GM23338 (cell line): ENCODE measurements around the gene MAST2.

Experiments used
- CREB1 ChIP-seq: fragments of 250-450 bp; sonication (Bioruptor Pico); IDR thresholded peaks from 2 replicates; pipeline ENCODE4 v1.5.0; 2020; ENCODE audit warnings: low read depth, mild to moderate bottlenecking, moderate library complexity
- EZH2 ChIP-seq: fragments of 200-600 bp; sonication (generic); IDR thresholded peaks from one replicate; pipeline ENCODE4 v1.8.0; 2017; ENCODE audit warnings: antibody characterized with exemption, mild to moderate bottlenecking, low read depth; ENCODE audit not compliant: unreplicated experiment
- EZH2phosphoT487 ChIP-seq: fragments of 200-600 bp; sonication (generic); IDR thresholded peaks from one replicate; pipeline ENCODE4 v1.8.1; 2018; ENCODE audit warnings: antibody characterized with exemption; ENCODE audit not compliant: unreplicated experiment
- JUNB ChIP-seq: IDR thresholded peaks from one replicate; pipeline ENCODE4 v1.6.1; 2016; ENCODE audit warnings: antibody characterized with exemption; ENCODE audit not compliant: unreplicated experiment
- POLR2AphosphoS5 ChIP-seq: IDR thresholded peaks from 2 replicates; pipeline ENCODE4 v1.6.1; 2016; ENCODE audit warnings: antibody characterized with exemption, low read depth
- REST ChIP-seq: IDR thresholded peaks from one replicate; pipeline ENCODE4 v1.6.1; 2018; ENCODE audit warnings: antibody characterized with exemption; ENCODE audit not compliant: unreplicated experiment
- ZNF331 ChIP-seq: fragments of 250-450 bp; sonication (Bioruptor Pico); IDR thresholded peaks from 2 replicates; pipeline ENCODE4 v1.5.0; 2020; ENCODE audit warnings: low read depth, mild to moderate bottlenecking, moderate library complexity
- TF ChIP-seq, protein P1 (sequence below), 2 experiments: fragments of 200-600 bp in 1 of 2; sonication (generic) in 1 of 2; conservative IDR thresholded peaks; 2 replicates each; pipeline versions ENCODE4 v1.5.1 to v1.6.1; 2016 to 2017; ENCODE audit warnings: antibody characterized with exemption in 2 of 2, low read depth in 2 of 2, mild to moderate bottlenecking in 2 of 2, moderate library complexity in 1 of 2

DNA sequence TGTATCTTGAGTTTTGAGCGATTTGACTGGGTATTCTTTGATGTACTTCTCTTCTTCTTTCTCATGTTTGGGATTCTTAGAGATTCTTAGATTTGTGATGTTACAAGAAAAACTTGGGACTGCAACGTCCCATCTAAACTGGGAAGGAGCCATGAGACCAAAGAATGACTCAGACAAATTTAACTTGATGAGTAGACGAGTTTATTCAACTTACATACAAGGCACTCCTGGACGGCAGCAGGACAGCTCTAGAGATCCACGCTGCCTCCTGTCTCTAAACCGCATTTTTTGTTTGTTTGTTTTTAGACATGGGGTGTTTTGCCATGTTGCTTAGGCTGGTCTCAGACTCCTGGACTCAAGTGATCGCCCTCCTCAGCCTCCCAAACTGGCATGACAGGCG lies 191.9 kb downstream of the MAST2 start:
- no peak for TF ChIP-seq POLR2AphosphoS5
- TF ChIP-seq, protein P1, sequence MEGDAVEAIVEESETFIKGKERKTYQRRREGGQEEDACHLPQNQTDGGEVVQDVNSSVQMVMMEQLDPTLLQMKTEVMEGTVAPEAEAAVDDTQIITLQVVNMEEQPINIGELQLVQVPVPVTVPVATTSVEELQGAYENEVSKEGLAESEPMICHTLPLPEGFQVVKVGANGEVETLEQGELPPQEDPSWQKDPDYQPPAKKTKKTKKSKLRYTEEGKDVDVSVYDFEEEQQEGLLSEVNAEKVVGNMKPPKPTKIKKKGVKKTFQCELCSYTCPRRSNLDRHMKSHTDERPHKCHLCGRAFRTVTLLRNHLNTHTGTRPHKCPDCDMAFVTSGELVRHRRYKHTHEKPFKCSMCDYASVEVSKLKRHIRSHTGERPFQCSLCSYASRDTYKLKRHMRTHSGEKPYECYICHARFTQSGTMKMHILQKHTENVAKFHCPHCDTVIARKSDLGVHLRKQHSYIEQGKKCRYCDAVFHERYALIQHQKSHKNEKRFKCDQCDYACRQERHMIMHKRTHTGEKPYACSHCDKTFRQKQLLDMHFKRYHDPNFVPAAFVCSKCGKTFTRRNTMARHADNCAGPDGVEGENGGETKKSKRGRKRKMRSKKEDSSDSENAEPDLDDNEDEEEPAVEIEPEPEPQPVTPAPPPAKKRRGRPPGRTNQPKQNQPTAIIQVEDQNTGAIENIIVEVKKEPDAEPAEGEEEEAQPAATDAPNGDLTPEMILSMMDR (conservative IDR thresholded peaks at IDR 0.05; ENCODE audit: low read depth in 2 of 2) = no peak
- no peak for TF ChIP-seq EZH2
- TF ChIP-seq CREB1 = no peak
- no peak for TF ChIP-seq EZH2phosphoT487
- TF ChIP-seq REST = no peak
- TF ChIP-seq JUNB = no peak
- no peak for TF ChIP-seq ZNF331 (CRISPR knock-in tag)
